ENCODE measurements around the gene TTLL6. TPM values are rescaled to one million over a fixed set of nuclear protein-coding genes. Genes with fewer than 3 reads are reported as not detected.

Gene TTLL6
- total and polyA plus RNA-seq, 4 donors, result 0.13 to 0.21 TPM; not detected in 2

DNA sequence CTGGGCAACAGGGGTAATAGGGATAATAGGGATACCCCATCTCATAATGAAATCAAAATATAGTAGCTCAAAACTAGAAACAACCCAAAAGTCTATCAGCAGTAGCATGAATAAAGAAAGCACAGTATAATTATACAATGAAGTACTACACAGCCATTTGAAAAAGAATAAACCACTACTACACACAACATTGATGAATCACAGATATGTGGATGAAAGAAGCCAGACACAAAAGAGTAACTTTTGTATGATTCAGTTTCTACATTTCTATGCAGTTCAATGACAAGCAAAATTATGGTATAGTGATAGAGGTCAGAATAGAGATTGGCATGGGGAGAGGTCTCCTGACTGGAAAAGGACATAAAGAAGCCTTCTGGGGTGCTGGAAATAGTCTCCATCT is 85.7 kb downstream of the TTLL6 start:
- Histone ChIP-seq H3K27ac (ENCODE audit: low read depth in 1 of 2, low read length in 2 of 2) (no peak overlapping the region), H3K4me3 (ENCODE audit: low read length in 2 of 2) (no peak overlapping the region), H3K27me3 (ENCODE audit: control insufficient read depth in 1 of 2, insufficient read depth in 2 of 2, low read length in 1 of 2) (no peaks in the 10 kb centered on the region), H3K4me1 (ENCODE audit: control insufficient read depth in 1 of 2, insufficient read depth in 2 of 2, low read length in 2 of 2) (no peaks in the 10 kb centered on the region), H3K36me3 (ENCODE audit: control insufficient read depth in 1 of 2, insufficient read depth in 2 of 2, low read length in 1 of 2) (no peaks in the 10 kb centered on the region), H3K9me3 (ENCODE audit: control insufficient read depth, low read length) (no peaks in the 10 kb centered on the region)
- ATAC-seq (ENCODE audit: low FRiP score), result no peak
- DNase-seq, result no peak
- intact Hi-C loops (cut with DNase I), result no loop called here

DNA sequence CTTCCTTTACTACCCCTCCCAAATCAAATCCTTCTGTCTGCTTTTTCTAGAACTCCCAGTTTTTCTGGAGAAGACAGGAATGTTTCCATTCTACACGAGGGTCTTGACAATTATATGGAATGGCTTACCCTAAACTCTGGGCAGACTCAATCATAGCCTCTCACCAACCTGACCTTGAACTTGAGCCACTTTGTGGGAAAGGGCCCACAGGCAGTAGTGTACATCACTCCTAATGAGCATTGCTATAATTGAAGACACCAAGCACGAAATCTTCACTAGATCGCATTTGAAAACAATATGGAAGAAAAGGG is 86.8 kb downstream of the TTLL6 start:
- Histone ChIP-seq H3K4me1 (ENCODE audit: control insufficient read depth in 1 of 2, insufficient read depth in 2 of 2, low read length in 2 of 2) (no peaks in the 10 kb centered on the region), H3K27ac (ENCODE audit: low read depth in 1 of 2, low read length in 2 of 2) (no peak overlapping the region), H3K36me3 (ENCODE audit: control insufficient read depth in 1 of 2, insufficient read depth in 2 of 2, low read length in 1 of 2) (no peaks in the 10 kb centered on the region), H3K27me3 (ENCODE audit: control insufficient read depth in 1 of 2, insufficient read depth in 2 of 2, low read length in 1 of 2) (no peaks in the 10 kb centered on the region), H3K9me3 (ENCODE audit: control insufficient read depth, low read length) (no peaks in the 10 kb centered on the region), H3K4me3 (ENCODE audit: low read length in 2 of 2) (no peak overlapping the region)
- 44 to 52% methylated on average over 3 of the region's 3 CpGs for WGBS, 2 donors
- intact Hi-C loops (cut with DNase I), result no loop called here
- no peak for ATAC-seq (ENCODE audit: low FRiP score)
- DNase-seq, result no peak

DNA sequence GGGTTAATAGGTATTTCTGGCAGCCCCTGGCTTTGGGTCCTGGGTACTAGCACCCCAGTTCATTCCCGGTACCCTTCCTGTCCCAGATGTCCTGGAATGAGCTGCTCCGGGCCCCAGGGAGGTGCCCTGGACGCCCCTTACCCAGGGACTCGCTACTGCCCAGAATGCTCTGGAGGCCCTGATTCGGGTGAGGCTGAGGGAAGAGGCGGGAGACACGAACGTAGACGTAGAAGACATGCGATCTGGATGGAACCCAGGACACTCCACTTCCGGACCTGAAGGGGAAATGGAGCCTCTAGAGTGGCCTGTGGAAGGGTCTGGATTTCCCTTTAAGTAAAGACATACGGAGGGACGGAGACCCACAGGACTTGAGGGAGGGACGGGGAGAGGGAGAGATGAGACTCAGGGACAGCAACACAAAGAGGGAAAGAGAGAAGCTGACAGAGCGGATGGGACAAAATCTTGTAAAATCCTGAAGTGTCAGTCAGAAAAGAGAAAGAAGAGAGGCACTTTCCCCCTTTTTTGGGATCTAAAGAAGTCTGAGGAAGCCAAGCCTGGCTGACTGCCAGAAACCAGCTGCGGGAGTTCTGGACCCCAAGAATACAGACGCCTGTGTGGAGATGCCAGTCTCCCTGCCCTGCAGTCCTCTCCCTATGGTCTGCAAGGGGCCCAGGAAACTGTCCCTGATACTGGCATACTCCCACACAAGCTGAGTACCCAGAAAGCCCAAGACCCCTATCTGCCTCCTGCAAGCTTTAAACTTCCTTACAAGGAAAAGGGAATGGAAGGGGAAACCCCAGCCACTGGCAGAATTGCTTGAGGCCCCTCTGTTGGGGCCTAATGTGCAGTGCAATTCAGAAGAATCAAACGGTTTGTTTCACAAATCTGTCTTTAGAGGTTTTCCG is 87.4 kb downstream of the TTLL6 start:
- Histone ChIP-seq H3K4me1 (ENCODE audit: control insufficient read depth in 1 of 2, insufficient read depth in 2 of 2, low read length in 2 of 2) (no peaks in the 10 kb centered on the region), H3K4me3 (ENCODE audit: low read length in 2 of 2) (no peak overlapping the region), H3K27ac (ENCODE audit: low read depth in 1 of 2, low read length in 2 of 2) (no peak overlapping the region), H3K36me3 (ENCODE audit: control insufficient read depth in 1 of 2, insufficient read depth in 2 of 2, low read length in 1 of 2) (no peaks in the 10 kb centered on the region), H3K27me3 (ENCODE audit: control insufficient read depth in 1 of 2, insufficient read depth in 2 of 2, low read length in 1 of 2) (no peaks in the 10 kb centered on the region), H3K9me3 (ENCODE audit: control insufficient read depth, low read length) (no peaks in the 10 kb centered on the region)
- ATAC-seq (ENCODE audit: low FRiP score) (no peak), DNase-seq (no peak)
- intact Hi-C loops (cut with DNase I), result loop anchor here (5.0 to 10.0 kb wide), 2 partner anchors 63 to 145 kb away; no protein-coding TSS in a partner anchor
- WGBS, 2 donors, result 12 to 13% methylated on average over 19 of the region's 19 CpGs

DNA sequence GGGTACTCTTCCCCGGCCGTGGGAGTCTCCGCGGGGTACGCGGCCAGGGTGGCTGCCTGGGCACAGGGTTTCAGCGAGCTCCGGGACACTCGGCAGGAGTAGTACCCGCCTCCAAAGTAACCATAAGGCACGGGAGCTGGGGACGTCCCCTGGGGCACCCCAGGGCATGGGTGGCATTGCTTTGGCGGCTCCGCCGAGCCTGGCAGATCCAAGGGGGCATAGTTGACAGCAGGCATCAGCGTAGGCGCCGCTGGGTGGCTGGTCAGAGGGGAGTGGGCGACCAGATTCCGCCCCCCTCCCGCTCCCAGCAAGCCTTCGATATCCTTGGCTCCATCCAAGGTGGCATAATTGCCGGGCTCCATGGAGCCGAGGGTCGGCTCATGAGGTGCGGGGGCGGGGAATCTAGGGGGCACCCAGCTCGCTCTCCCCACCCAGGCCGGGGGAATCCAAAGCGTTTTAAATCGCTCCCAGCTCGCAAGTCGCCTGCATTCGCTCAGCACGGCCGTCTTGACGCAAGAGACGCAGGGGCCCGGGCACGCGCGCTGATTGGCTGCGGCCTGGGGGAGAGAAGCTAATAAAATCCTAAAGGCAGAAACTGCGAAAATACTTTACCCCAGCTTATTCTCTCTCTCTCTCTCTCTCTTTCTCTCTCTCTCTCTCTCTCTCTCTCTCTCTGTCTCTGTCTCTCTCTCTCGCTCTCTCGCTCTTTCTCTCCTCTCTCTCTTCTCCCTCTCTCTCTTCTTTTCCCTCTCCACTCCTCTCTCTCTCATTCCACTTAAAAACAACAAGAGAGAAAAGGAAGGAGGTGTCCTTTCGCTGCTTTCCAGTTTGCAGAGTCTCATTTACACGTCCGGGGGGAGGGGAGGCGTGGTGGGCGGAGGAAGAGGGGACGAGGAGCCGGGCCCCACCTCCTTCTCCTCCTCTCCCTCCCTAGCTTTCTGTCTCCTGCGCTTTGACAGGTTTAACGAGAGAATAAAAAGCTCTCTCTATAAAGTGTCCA is 88.5 kb downstream of the TTLL6 start, which contains the start of gene HOXB13:
TSS of gene HOXB13 (minus strand) at position 519 of the 1,000 bp plus-strand sequence. CDS start at position 362, 157 bp downstream.
- DNase-seq (peak in 1 of 2 donors; percentile 63), ATAC-seq (ENCODE audit: low FRiP score) (no peak)
- Histone ChIP-seq H3K9me3 (ENCODE audit: control insufficient read depth, low read length) (no peaks in the 10 kb centered on the region), H3K27ac (ENCODE audit: low read depth in 1 of 2, low read length in 2 of 2) (no peak within 1 kb of the TSS), H3K4me3 (ENCODE audit: low read length in 2 of 2) (no peak within 1 kb of the TSS), H3K36me3 (ENCODE audit: control insufficient read depth in 1 of 2, insufficient read depth in 2 of 2, low read length in 1 of 2) (no peaks in the 10 kb centered on the region), H3K4me1 (ENCODE audit: control insufficient read depth in 1 of 2, insufficient read depth in 2 of 2, low read length in 2 of 2) (no peaks in the 10 kb centered on the region), H3K27me3 (ENCODE audit: control insufficient read depth in 1 of 2, insufficient read depth in 2 of 2, low read length in 1 of 2) (no peaks in the 10 kb centered on the region)
- intact Hi-C loops (cut with DNase I), result loop anchor here (5.0 to 10.0 kb wide), 2 partner anchors 64 to 146 kb away; no protein-coding TSS in a partner anchor
- 3% methylated on average over 54 to 55 of the region's 55 CpGs for WGBS, 2 donors

DNA sequence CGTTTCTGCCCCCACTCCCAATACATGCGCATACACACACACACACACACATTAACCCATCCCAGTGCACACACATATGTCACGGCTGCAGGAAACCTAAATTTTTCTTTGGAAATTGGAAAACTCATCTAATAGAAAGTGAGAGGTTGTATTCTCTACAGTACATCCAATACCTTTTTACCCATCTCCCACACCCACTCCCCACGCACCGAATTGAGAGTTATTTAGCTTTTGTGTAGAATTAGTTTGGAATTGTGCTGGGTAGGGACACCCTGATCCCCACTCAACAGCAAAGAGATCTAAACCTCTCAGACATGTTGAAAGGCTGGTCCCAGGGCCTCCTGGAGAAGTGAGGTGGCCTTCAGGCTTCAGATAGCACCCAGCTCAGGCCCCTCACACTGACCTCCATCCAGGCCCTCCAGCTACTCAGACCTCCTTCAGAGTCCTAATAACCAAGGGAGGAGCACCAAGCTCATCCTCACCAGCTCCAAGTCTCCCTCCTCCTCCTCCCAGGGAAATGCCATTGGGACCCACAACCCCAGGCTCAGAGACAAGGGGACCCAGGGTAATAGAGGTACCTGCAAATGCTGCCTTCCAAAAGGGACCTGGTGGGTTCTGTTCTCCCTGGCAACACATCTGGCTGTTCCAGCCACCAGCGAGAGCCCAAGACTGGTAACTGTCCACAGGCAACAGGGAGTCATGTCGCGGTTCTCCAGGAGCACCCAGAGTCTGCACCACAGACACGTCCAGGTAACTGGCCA is 89.4 kb downstream of the TTLL6 start:
- ATAC-seq (ENCODE audit: low FRiP score), result no peak
- no peaks in the 10 kb centered on the region for H3K4me1 ChIP-seq (ENCODE audit: control insufficient read depth in 1 of 2, insufficient read depth in 2 of 2, low read length in 2 of 2)
- no peak overlapping the region for H3K27ac ChIP-seq (ENCODE audit: low read depth in 1 of 2, low read length in 2 of 2)
- no peaks in the 10 kb centered on the region for H3K9me3 ChIP-seq (ENCODE audit: control insufficient read depth, low read length)
- WGBS, 2 donors, result 35 to 37% methylated on average over 9 of the region's 9 CpGs
- H3K27me3 ChIP-seq (ENCODE audit: control insufficient read depth in 1 of 2, insufficient read depth in 2 of 2, low read length in 1 of 2), result no peaks in the 10 kb centered on the region
- no peak for DNase-seq
- intact Hi-C loops (cut with DNase I), result loop anchor here (5.0 to 10.0 kb wide), 2 partner anchors 65 to 147 kb away; no protein-coding TSS in a partner anchor
- H3K4me3 ChIP-seq (ENCODE audit: low read length in 2 of 2), result no peak overlapping the region
- H3K36me3 ChIP-seq (ENCODE audit: control insufficient read depth in 1 of 2, insufficient read depth in 2 of 2, low read length in 1 of 2), result no peaks in the 10 kb centered on the region

DNA sequence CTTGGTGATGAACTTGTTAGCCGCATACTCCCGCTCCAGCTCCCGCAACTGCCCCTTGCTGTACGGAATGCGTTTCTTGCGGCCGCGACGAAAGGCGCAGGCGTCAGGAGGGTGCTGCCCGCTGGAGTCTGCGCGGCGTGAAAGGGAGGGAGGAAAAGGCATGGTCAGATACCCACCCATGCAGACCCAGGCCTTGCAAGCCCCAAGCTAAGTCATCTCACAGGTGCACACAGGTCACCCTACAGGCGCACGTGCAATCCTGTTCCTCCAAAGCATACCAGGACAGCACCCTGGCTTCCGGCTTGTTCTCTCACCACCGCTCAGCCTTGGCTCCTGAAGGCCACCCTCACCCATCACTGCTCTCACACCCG is 90.1 kb downstream of the TTLL6 start:
- no peaks in the 10 kb centered on the region for H3K27me3 ChIP-seq (ENCODE audit: control insufficient read depth in 1 of 2, insufficient read depth in 2 of 2, low read length in 1 of 2)
- no peak overlapping the region for H3K27ac ChIP-seq (ENCODE audit: low read depth in 1 of 2, low read length in 2 of 2)
- H3K4me1 ChIP-seq (ENCODE audit: control insufficient read depth in 1 of 2, insufficient read depth in 2 of 2, low read length in 2 of 2), result no peaks in the 10 kb centered on the region
- no peak overlapping the region for H3K4me3 ChIP-seq (ENCODE audit: low read length in 2 of 2)
- intact Hi-C loops (cut with DNase I), result loop anchor here (5.0 to 10.0 kb wide), 2 partner anchors 65 to 148 kb away; no protein-coding TSS in a partner anchor
- 12 to 13% methylated on average over 19 to 20 of the region's 20 CpGs for WGBS, 2 donors
- no peak for ATAC-seq (ENCODE audit: low FRiP score)
- no peaks in the 10 kb centered on the region for H3K36me3 ChIP-seq (ENCODE audit: control insufficient read depth in 1 of 2, insufficient read depth in 2 of 2, low read length in 1 of 2)
- no peaks in the 10 kb centered on the region for H3K9me3 ChIP-seq (ENCODE audit: control insufficient read depth, low read length)
- no peak for DNase-seq

DNA sequence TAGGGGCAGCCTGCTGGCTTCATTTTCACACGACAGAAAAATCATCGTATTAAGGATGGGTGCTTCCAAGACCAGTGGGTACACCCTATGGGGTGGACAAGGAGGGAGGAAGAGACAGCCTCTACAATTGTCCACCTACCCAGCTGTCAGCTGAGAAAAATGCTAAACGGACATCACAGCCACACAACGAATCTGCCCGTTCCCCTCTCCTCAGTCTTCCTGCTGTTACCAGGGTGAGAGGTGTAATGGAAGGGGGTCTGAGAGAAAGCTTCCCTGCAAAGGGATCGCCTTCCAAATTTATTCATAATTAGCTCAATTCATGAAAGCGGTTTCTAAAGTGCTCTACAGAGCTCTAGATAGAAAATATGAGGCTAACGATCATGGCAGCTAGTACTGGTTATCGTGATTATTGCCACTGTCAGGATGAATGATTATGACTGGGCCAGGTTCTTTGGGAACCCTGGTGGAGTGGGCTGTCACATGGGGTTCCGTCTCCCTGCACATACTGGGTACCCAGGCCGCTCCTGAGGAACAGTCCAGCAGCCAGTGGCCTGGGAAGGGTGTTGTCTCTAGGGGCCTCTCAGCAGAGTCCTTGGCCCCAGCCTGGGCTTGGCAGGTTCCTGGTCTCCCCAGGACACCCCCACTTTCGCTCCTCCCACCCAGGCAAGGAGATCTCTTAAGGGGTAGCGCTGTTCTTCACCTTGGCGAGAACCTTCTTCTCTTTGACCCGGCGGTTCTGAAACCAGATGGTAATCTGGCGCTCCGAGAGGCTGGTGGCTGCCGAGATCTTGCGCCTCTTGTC is 90.7 kb downstream of the TTLL6 start:
- no peaks in the 10 kb centered on the region for H3K4me1 ChIP-seq (ENCODE audit: control insufficient read depth in 1 of 2, insufficient read depth in 2 of 2, low read length in 2 of 2)
- ATAC-seq (ENCODE audit: low FRiP score) (no peak), DNase-seq (peak in 1 of 2 donors; percentile 2)
- H3K27me3 ChIP-seq (ENCODE audit: control insufficient read depth in 1 of 2, insufficient read depth in 2 of 2, low read length in 1 of 2), result no peaks in the 10 kb centered on the region
- H3K36me3 ChIP-seq (ENCODE audit: control insufficient read depth in 1 of 2, insufficient read depth in 2 of 2, low read length in 1 of 2), result no peaks in the 10 kb centered on the region
- no peak overlapping the region for H3K4me3 ChIP-seq (ENCODE audit: low read length in 2 of 2)
- H3K9me3 ChIP-seq (ENCODE audit: control insufficient read depth, low read length), result no peaks in the 10 kb centered on the region
- intact Hi-C loops (cut with DNase I), result loop anchor here (5.0 to 10.0 kb wide), 2 partner anchors 66 to 148 kb away; no protein-coding TSS in a partner anchor
- no peak overlapping the region for H3K27ac ChIP-seq (ENCODE audit: low read depth in 1 of 2, low read length in 2 of 2)
- WGBS, 2 donors, result 15 to 16% methylated on average over 20 of the region's 20 CpGs

Data from aorta (tissue), 5 donors.